Fibroblast of gingiva (primary cell): ENCODE measurements around the gene GPC1.

Experiments used
- DNase-seq: peaks from one replicate; pipeline ENCODE4 v3.0.0-alpha.2; 2011; ENCODE audit warnings: low read depth

Gene GPC1

DNA sequence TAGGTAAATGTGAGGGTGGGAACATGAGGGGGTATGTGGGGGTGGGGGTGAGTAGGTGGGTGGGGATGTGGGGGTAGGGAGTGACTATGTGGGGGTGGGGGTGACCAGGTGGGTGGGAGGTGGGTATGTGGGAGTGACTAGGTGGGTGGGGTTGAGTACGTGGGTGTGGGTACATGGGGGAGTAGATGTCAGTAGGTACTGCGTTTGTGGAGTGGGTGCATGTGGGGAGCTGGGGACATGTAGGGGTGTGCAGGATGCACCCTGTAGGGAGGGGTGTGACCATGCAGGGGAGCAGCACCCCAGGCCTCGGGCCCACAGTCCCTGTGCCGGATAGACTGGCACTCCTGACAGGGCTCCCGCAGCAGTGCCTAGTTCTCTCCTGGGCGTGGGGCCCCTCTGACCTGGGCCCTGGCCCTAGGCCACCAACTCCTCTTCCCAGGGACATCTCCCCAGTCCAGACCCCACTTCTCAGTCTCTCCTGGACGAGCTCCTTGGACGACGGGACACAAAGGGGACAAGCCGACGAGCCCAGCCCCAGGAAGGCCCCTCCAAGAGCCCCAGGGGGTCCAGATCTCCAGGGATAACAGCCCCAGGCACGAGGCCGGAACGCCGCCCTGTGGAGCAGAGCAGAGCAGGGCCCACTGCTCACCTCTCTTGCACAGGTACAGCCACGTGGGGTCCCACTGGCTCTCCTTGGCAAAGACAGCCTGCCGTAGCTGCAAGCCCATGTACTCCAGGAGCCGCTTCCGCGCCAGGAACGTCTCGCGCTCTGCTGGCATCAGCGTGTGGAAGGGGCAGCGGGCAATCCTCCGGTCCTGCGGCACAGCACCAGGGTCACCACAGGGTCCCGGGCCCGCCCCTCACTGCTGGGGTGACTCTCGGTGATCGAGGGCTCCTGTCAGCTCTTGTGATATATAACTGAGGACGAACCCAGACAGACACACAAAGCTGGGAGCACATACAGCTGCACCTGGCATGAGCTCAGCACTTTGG lies 64.1 kb downstream of the GPC1 start:
- no peak for DNase-seq

DNA sequence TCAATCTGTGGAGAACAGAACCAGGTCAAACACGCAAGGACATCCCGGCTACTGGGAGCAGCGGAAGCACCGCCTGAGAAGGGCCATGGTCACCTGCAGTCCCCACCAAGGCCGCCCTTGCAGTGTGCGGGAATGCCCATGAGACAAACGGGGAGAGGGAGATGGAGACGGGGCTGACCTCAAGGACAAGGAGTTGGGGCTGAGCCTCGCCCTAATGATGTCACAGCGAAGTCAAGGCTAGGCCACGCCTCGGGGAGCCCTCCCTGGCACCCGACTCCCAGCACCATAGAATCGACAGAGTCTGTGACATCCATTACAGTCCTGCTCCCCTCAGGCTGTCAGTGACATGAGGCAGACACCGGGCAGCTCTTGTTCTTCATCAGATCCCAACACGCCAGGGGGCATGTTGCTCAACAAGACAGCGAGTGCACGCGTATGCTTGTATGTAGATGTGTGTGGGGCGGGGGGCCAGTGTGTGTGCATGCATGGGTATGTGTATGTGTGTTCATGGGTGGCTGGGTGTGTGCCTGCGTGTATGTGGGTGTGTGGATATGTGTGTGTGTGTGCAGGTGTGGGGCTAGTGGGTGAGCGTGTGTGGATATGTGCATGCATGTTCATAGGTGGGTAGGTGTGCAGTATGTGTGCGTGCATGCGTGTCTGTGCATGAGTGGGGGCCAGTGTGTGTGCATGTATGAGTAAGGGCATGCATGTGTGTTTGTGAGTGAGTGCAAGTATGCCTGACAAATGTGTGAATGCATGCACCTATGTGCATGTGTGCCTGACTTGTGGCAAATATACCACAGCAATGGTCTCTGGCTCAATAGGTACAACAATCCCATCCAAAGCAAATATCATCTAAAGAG lies 65.3 kb downstream of the GPC1 start:
- DNase-seq = no peak

DNA sequence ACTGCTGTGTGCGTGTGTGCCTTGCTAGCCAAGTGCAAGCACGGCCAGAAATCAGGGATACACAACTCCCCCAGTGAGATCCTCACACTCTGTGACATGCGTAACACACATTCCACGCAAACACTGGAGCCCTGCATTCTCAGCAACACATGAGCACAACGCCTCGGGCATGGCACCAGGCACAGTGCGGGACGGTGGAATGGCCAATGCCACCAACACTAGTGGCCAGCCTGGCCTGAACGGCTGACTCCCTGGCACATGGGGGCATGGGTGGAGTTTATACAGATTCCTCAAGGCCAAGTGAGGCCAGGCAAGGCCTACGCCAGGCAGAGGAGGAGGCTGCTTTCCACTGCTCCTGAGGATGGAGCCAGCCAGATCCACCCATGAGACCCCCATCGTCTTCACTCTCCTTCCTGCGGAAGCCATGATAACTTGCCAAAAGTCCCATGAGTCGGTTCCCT lies 66.1 kb downstream of the GPC1 start:
- no peak for DNase-seq

DNA sequence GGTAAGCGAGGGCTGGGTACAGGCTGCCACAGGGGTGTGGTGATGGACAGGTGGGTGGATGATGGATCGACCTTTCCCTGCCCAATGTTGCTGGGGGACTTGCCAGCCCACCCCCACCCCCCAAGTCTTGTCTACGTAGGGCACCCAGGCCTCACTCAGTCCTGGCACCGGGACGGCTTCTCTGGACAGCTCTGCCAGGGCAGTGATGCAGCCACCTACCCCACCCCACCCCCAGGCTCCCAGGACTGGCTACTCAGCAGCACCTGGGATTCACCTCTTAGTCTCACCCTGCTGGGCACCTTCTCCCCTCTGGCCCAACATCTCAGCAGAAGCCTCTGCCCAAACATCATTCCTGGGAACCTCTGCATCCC lies 66.6 kb downstream of the GPC1 start:
- DNase-seq = no peak

DNA sequence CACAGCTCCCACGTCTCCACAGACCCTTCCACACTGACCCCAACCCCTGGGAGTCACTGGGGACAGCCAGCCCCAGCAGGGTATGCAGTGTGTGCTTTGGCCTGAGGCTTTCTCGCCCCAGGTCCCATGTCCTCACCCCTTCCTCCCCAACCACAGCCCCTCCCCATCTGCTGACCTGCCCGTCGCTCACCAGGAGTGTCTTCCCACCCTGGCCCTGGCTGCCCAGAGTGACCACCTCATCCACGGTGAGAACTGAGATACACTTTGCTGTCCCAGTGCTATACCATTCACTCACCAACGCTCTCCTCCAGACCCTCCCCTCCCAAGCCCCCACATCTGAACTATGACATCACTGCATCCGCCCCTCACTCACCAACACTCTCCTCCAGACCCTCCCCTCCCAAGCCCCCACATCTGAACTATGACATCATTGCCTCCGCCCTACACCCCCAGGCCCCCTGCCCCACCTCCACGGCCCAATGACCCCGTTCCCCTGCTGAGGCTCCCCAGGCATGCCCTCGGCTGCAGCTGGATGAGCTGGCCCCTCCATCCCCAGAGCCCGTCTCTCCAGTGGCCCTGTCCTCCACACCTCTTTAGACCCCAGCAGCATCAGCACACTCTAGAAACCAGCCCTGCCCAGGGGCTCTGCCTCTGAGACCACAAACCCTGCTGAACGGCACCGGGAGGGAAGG lies 67.1 kb downstream of the GPC1 start:
- no peak for DNase-seq

DNA sequence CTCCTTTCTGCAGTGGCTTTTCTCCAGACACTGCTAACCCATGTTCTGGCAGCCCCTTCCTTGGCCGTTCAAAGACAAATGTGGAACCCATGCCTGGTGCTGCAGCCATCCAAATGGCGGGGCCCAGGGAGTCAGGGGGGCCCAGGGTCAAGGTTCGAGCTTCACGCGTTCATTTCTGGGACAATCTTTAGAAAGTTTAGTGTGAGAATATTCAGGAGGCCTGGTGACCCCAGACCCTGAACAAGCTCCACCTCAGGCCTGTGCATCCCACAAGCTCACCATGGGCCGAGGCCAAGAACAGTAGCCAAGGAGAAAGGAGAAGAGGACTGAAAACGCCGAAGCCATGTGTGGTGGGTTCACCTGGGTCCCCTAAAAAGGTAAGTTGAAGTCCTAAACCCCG lies 67.9 kb downstream of the GPC1 start:
- DNase-seq = no peak

DNA sequence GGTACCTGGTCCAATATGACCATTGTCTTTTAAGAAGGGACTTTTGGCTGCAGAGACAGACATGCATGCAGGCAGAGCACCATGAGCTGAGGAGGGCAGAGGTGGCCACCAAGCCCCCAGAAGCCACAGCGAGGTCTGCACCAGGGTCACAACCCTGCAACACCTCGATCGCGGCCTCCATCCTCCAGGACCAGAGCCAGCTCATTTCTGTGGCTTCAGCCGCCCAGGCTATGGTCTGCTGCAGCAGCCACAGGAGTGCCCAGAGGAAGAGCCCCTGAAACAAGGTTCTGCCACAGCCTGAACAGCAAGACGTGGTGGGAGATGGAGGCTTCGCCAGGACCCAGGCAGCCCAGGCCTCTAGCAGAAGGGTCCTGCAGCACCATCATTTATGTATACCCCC lies 68.4 kb downstream of the GPC1 start:
- no peak for DNase-seq

DNA sequence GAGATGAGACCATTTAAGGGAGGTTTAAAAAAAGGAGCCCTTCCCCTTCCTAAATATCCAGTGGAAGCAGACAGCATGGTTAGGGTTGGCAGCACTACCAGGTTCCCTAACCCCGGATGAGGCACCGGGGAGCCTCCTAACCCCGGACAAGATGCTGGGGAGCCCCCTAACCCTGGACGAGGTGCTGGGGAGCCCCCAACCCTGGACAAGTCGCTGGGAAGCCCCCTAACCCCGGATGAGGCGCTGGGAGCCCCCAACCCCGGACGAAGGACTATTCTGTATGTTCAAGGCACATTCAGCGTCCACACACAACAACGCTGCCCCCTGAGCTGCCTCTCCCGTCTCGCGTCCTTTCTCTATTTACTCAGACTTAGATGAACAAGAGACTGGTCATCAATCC lies 70.4 kb downstream of the GPC1 start:
- DNase-seq = no peak

DNA sequence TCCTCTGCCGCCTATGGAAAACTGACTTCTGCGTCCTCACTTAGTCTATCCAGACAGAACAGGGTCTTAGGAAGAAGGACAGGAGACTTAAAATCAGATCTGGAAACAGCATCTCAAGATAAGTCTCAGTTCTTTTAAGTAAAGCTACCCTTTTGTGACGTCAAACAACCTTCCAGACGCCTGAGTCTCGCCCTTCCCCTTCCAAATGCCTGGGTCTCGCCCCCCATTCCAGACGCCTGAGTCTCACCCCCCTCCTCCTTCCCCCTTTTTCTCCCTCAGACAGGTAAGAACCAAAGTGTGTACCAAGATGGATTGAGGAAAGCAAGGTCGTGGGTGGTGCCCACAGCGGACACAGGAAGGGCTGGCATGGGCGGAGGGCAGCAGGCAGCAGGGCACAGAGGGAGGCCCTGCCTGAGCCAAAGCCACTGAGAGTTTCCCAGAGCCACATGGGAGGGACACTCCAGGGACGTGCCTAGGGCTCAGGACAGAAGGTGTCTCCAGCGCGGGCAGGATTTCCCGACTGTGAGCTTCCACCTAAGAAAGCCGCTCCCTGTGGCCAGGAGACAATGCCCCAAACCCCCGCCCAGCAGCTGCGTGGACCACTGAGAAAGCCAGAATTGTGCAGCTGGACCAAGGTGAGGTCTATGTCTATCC lies 71.1 kb downstream of the GPC1 start:
- no peak for DNase-seq

DNA sequence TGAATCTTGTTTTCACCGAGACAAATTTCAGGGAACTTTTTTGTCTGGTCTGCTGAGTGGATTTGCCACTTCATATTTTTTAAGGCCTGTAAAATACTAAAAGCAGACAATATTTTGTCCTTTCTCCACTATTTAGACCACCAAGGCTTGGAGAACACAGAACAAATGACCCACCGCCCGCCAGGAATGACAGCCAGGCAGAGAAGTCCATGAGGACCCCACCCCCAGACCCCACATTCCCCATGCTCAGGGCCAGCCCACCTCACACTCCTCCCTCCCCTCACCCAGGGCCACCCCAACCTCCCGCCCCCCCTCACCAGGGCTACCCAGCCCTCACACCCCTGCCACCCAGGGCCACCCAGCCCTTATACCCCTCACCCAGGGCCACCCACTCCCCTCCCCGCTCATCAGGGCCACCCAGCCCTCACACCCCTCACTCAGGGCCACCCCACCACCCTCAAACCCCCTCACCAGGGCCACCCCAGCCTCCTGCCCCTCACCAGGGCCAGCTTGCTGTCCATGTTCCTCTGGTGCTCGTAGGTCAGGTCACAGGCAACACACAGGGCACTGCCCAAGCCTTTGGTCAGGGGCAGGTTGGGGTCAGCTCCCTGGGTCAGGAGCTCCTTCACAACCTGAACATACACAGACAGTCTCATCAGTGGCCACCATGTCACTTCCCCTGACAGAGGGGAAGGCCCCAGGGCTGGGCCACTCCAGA lies 71.8 kb downstream of the GPC1 start:
- no peak for DNase-seq

DNA sequence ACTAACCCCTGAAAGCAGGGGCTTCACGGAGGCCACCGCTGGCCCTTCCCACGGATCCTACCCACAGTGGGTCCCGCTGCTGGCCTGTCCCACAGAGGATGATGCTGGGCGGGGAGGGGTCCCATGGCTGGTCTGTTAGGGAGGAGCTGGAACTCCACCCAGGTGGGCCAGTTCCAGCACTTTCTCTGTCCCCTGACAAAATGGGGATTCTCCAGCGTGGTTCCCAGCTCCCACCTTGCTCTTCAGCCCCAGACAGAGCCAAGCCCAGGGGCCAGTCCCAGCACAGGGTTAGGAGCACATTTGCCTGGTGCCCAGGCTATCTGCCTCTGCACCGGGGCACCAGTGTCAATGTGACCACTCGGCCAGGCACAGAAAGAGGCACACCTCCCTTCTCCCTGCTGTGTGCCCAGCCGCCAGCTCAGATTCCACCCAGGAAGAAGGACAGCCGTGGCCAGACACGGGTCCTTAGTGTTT lies 72.4 kb downstream of the GPC1 start:
- no peak for DNase-seq

DNA sequence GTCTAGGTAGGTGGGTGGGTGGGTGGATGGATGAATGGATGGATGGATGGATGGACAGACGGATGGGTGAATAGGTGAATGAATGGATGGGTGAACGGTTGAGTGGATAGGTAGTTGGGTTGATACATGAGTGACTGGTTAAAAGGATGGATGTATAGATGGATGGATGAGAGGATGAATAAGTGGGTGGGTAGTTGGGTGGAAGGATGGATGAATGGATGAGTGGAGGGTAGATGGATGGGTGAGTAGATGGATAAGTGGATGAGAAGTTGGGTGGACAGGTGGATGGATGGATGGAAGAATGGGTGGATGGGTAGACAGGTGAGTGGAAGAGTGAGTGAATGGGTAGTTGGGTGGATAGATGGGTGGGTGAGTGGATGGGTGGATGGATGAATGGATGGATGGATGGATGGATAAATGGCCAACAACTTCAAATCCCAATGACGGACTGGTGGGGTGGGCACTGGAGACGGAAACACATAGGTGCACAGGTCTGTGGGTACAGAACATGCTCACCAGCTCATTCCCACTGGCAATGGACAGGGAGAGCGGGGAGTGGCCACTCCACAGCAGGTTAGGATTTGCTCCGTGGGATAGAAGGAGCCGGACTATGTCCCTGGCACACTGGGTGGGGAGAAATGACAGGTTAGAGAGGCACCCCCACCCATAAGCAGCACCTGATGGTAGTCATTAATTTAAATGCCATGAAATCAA lies 73.5 kb downstream of the GPC1 start:
- no peak for DNase-seq

DNA sequence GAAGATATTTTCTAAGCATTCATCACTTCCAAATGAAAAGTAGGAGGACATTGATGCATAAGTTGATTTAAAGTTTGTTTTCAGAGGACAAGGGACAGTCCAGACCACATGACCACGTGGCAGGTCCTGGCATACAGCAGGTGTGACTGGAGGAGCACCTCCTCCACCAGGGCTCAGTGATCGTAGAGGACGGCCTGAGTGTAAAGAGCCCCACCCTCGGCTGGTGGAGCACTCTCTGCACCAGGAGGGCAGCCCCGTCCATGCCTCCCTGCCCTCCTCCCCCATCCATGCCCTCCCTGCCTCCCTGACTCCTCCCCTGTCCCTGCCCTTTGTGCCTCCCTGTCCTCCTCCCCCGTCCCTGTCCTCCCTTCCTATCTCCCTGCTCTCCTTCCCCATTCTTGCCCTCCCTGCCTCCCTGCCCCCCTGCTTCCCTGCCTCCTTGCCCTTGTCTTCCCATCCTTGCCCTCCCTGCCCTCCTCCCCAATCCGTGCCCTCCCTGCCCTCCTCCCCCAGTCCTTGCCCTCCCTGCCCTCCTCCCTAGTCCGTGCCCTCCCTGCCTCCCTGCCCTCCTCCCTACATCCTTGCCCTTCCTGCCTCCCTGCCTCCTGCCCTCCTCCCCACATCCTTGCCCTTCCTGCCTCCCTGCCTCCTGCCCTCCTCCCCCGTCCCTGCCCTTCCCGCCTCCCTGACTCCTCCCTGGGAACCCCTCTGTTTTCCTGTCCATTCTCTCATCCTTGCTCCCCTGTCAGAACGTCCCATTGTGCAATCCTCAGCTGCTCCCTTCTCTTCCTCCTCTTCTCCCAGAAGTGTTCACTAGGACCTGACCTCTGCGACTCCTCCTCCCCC lies 74.4 kb downstream of the GPC1 start:
- no peak for DNase-seq

DNA sequence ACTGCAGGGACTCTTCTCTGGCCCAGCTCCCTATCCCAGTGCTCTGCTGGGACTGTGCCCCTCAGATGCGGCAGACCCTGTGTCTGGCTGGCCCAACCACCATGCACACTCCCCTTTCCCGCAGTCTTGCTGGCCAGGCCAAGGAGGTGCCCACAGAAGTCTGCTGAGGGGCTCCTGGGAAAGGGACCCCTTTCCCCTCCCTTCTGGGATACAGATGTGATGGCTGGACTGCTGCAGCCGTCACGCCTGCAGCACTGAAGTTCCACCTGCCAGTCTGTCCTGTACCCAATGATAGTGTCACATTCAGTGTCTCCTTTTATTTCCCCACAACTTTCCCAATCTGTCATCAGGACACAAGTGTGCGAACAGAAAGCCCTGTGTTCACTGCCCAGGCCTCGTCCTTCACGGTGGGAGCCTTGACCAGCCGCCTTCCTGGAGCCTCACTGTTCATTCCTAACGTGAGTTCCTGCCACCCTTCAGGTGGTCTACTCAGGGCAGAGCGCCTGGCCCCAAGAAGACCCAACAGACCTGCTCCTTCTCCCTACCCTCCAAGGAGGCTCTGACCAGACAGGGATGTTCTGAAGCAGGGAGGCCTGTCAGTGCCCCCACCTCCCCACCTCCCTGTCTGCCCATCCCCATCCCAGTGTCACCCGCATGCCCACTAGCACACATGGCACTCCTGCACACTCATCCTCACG lies 75.2 kb downstream of the GPC1 start:
- DNase-seq = no peak

DNA sequence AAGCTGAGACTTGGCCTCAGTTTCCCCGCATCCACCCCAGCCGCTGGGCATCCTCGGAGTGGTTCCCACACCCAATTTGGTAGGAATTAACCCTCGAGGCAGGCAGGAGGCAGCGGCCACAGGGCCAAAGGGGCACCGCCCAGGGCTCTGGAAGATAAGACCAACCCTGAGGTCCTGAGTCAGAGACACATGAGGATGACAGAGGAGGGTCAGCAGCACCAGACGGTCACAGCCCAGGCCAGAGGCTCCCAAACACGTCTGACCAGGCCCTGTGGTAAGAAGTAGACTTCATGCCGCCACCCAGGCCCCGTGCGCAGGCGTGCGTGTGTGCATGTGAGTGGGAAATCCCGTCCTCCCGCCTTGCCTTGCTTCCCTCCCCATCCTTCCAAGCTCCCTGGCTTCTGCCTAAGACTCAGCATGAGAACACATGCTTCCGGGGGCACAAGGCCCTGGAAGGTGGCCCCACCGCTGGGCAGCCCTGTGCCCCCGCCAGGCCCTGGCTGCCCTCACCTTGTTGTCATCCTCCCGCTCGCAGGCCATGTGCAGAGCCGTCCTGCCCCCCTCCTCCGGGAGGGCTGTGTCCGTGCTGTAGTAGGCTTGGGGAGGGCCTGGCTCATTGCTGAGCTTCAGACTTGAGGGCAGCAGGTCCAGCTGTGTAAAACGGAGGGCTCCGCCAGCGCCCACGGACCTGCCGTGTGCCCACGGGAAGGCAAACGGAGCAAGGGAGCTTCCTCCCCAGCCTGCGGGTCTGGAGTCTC lies 76.1 kb downstream of the GPC1 start:
- DNase-seq = no peak

DNA sequence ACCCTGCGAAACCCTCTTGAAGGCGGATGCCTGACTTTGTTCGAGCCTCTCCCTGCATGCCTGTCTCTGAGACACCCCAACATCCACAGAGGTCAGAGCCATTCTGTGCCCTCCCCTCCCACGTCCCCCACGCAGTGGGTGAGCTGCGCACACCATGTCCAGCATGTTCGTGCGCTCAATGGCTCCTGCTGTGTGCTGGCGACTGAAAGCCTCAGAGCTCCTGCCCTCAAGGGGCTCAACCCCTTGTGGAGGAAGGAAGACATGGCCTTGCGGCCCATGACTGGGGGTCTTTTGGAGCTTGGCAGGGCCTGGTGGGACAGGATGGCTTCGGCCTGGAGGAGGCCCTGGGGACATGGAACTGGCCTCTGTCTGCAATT lies 76.6 kb downstream of the GPC1 start:
- DNase-seq = no peak

DNA sequence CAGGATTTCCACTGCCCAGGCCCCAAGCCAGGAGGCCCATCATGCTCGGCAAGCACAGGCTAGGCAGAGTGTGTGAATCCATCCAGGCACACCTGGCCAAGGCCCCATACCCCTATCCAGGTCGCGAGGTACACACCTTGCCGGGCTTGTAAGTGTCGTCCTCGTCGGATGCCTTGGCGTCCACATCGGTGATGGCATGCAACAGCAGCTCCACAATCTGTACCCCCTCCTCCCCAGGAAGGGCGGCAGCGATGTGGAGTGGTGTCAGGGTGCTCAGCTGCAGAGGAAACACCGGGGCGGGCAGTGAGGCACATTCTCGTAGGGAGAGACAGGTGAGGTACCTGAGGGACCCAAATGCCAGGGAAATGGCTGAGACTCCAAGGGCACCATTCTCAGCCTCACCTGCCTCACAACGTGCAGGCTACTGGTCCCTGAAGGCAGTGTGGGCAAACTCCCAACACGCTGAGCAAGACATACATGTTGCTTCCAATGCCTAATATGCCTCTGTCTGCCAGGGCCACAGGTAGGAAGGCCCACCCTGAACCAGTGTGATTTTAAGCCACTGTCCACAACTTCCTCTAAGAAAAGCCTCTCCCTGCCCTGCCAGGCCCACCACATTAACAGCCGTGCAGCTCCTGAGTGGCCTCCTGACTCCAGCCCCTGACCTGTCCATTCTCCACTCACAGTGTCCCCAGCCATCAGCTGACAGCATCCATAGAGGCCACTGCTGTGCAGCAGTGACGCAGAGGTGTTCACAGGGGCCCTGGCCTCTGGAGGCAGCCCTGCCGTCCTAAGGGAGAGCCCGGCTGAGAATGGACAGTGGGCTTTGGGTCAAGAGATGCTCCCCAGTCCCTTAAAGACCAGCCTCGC lies 77.4 kb downstream of the GPC1 start:
- DNase-seq = no peak
